ENCODE data around the gene NIT1.

GRCh38 chr1:161122967-161123366 is 5.1 kb downstream of the NIT1 start:
- TF ChIP-seq CTCF (IDR thresholded peaks at IDR 0.05) (no peak), POLR2A (IDR thresholded peaks at IDR 0.05) (no peak)
